BJ (cell line): ENCODE measurements around the gene PPIB. TPM values are rescaled to one million over a fixed set of nuclear protein-coding genes. Genes with fewer than 3 reads are reported as not detected.

Source experiments
- CTCF ChIA-PET: fragments of 350-600 bp; formaldehyde crosslinking; extraction: SDS; loops from one replicate; lab custom pipeline; 2021; ENCODE audit warnings: antibody characterized with exemption, inconsistent platforms; lab: Yijun Ruan, JAX
- POLR2A ChIA-PET: fragments of 300-600 bp; sonication (Branson Sonifier 250); formaldehyde crosslinking; extraction: SDS; loops from one replicate; lab custom pipeline; 2021; ENCODE audit warnings: antibody characterized with exemption; lab: Charles Lee
- DNase-seq: peaks from one replicate; pipeline ENCODE4 v3.0.0-alpha.2; 2011; ENCODE audit warnings: low read depth
- H3K27me3 ChIP-seq: 2 replicates; pipeline ENCODE4 v1.6.0; 2011; ENCODE audit warnings: low read length; ENCODE audit not compliant: control insufficient read depth, insufficient read depth
- H3K36me3 ChIP-seq: 2 replicates; pipeline ENCODE4 v1.5.1; 2011; ENCODE audit warnings: low read length; ENCODE audit not compliant: control insufficient read depth, insufficient read depth
- H3K4me3 ChIP-seq: 2 replicates; pipeline ENCODE4 v1.5.1; 2011; ENCODE audit warnings: low read depth, mild to moderate bottlenecking, control low read depth, low read length
- CTCF ChIP-seq: IDR thresholded peaks from 2 replicates; pipeline ENCODE4 v1.5.1; 2011; ENCODE audit warnings: low read depth, mild to moderate bottlenecking, control low read depth, inconsistent platforms, low read length, moderate library complexity; ENCODE audit not compliant: insufficient read depth
- polyA minus RNA-seq: library from RNA; depleted of rRNA, polyadenylated mRNA; stranded (reverse); fragments of >200 nt; gene quantifications from 2 replicates; pipeline ENCODE4 v1.2.3, GENCODE V29; 2011; rRNA and poly(A)+ RNA removed
- polyA plus RNA-seq: library from polyadenylated mRNA; depleted of rRNA; stranded (reverse); fragments of >200 nt; gene quantifications from 2 replicates; pipeline ENCODE4 v1.2.3, GENCODE V29; 2011; rRNA removed

The PPIB gene
- 1,721 and 1,794 TPM in 2 replicates for polyA plus RNA-seq
- polyA minus RNA-seq = 400 and 691 TPM in 2 replicates

DNA sequence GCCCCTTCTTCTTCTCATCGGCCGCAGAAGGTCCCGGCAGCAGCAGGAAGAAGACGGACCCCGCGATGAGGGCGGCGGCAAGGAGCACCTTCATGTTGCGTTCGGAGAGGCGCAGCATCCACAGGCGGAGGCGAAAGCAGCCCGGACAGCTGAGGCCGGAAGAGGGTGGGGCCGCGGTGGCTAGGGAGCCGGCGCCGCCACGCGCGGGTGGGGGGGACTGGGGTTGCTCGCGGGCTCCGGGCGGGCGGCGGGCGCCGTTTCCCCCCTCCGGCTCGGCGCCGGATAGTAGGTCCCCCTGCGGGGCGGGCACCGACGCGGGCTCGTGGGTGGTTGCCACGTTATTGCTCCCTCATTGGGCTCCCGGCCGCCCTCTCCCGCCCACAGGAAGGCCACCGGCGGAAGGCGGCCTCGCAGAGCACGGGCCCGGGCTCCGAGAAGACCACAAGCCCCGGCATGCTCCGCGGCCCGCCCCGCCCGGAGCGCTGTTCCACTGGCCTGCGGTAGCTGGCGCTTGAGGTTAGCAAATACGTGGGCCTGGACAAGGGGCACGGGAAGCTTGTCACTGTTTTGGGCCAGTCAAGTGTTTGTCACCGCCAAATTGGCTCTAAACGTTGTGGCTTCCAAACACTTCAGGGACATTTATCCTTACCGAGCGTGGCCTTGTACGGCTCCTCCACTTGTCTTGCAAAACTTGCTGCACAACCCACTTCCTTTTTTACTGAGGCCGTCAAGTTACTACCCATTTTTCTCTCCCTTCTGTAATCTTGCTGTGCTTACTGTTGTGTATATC, at the start of gene PPIB:
TSS of gene PPIB (minus strand) at position 154 of the 790 bp plus-strand sequence. CDS start at position 118, 36 bp downstream.
- H3K36me3 ChIP-seq = peaks cover 18% of the 10 kb centered on the region
- no peaks in the 10 kb centered on the region for H3K27me3 ChIP-seq
- ChIA-PET POLR2A (interaction anchor here (0.6 to 1.4 kb wide), 4 partner anchors 10 to 224 kb away, joined by 3 to 7 read pairs (median 6); partner anchors contain the start of gene TRIP4), CTCF (interaction anchor here (0.6 to 2.7 kb wide), 9 partner anchors 9 to 687 kb away, joined by 3 to 18 read pairs (median 3); no protein-coding TSS in a partner anchor)
- DNase-seq = peak; percentile 87
- TF ChIP-seq CTCF = peak; percentile 57
- peak within 1 kb of the TSS; percentile 92 for H3K4me3 ChIP-seq

- POLR2A ChIA-PET = no interaction called here
- CTCF ChIA-PET = no interaction called here
- no peak for TF ChIP-seq CTCF
- Histone ChIP-seq H3K36me3 (peaks cover 2% of the 10 kb centered on the region; the same call in 1 of the 2 replicates), H3K27me3 (no peaks in the 10 kb centered on the region), H3K4me3 (no peak overlapping the region)
- DNase-seq = no peak
Measured at GRCh38 chr15:64211696-64212095, 48.9 kb upstream of the PPIB start.

DNA sequence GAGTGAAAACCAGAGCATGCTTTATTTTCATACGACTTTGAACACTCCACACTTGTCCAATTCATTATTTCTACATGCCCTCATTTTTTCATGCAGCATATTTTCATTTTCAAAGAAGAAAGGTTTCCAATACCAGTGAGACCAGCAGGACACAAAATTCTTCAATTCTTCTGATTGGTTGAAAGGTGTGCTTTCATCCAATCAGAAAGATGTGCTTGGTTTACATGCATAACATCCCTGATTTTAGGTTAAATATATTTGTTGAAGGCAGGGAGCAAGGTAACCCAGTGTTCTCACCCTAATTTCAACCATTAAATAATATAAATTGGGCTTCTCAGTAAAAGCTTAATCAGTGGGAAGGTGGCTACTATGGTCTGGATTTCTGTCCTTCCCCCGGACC, 47.5 kb upstream of the PPIB start:
- Histone ChIP-seq H3K36me3 (peaks cover 3% of the 10 kb centered on the region; the same call in 1 of the 2 replicates), H3K4me3 (no peak overlapping the region), H3K27me3 (no peaks in the 10 kb centered on the region)
- no peak for TF ChIP-seq CTCF
- DNase-seq = no peak
- ChIA-PET CTCF (interaction anchor here (0.6 to 1.7 kb wide), 13 partner anchors 8 to 518 kb away, joined by 3 to 9 read pairs (median 4); partner anchors contain the start of gene CSNK1G1), POLR2A (no interaction called here)

DNA sequence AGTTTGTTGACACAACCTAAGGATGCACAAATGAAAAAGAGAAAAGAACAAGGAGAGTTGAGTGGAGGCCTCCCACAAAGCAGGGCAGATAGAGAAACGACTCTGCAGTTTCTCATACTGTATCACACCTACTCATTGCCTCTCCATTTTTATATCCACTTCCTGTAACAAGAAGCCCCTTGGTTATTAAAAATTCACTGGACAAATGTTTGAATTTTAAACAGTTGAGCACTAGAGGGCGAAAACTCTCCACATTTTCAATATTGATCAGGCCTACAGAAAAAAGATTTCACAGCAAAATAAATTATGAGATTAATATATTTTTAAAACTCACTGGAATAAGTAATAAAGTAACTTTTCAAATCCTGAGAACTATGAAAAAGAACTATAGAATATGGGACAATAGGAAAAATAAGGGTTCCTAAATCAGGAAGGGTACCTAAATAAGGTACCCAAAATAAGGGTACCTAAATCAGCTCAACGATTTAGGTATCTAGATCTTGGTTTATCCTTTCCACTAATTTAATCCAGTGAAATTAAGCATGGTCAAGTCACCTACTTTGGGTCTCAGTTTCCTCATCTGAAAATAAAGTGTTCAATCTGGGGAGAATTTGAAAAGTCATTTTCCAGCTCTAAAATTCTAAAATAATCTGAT, 47.0 kb upstream of the PPIB start:
- Histone ChIP-seq H3K27me3 (no peaks in the 10 kb centered on the region), H3K36me3 (peaks cover 4% of the 10 kb centered on the region; the same call in 1 of the 2 replicates), H3K4me3 (no peak overlapping the region)
- TF ChIP-seq CTCF = peak; percentile 44
- CTCF ChIA-PET = interaction anchor here (0.6 to 1.7 kb wide), 12 partner anchors 8 to 518 kb away, joined by 3 to 9 read pairs (median 4); partner anchors contain the start of gene CSNK1G1
- no peak for DNase-seq
- POLR2A ChIA-PET = no interaction called here

- DNase-seq = no peak
Measured at GRCh38 chr15:64205202-64205601, 42.4 kb upstream of the PPIB start.

More at GRCh38 chr15:64205202-64205601, 42.4 kb upstream of the PPIB start:
- ChIA-PET CTCF (interaction anchor here (0.6 to 1.6 kb wide), 4 partner anchors 13 to 151 kb away, joined by 3 to 4 read pairs (median 3); partner anchors contain the start of gene CSNK1G1), POLR2A (no interaction called here)
- Histone ChIP-seq H3K27me3 (no peaks in the 10 kb centered on the region), H3K4me3 (no peak overlapping the region), H3K36me3 (peaks cover 6% of the 10 kb centered on the region)
- no peak for TF ChIP-seq CTCF
